ACHN (cell line): ENCODE results near the gene SLC43A3.

Experiments
- DNase-seq: peaks from one replicate; pipeline ENCODE4 v3.0.0-alpha.2; 2015
- in situ Hi-C: cut with HindIII; loops from 2 replicates; pipeline ENCODE4 v1.10.0; 2017; ENCODE audit warnings: low sequenced_read_pairs, low pct_ligation_motif_present, low pct_unique_long_range_greater_than_20kb

Gene SLC43A3

GRCh38 chr11:57434640-57435546 is 8.0 kb upstream of the SLC43A3 start:
- peak; percentile 54 for DNase-seq
- in situ Hi-C loops: no loop called here

- peak; percentile 10 for DNase-seq
- in situ Hi-C loops: no loop called here
Observed at GRCh38 chr11:57432714-57433163, 5.8 kb upstream of the SLC43A3 start.

- DNase-seq: no peak
- in situ Hi-C loops: no loop called here
Observed at GRCh38 chr11:57432149-57432561, 5.2 kb upstream of the SLC43A3 start.

- no peak for DNase-seq
- in situ Hi-C loops: no loop called here
Observed at GRCh38 chr11:57430952-57431351, 4.0 kb upstream of the SLC43A3 start.

GRCh38 chr11:57429946-57430345 is 3.0 kb upstream of the SLC43A3 start:
- in situ Hi-C loops: no loop called here
- DNase-seq: no peak

GRCh38 chr11:57428643-57429042 is 1.7 kb upstream of the SLC43A3 start:
- no peak for DNase-seq
- in situ Hi-C loops: no loop called here

GRCh38 chr11:57427727-57428082 is 784 bp upstream of the SLC43A3 start:
- DNase-seq: no peak
- in situ Hi-C loops: no loop called here

- no peak for DNase-seq
- in situ Hi-C loops: no loop called here
Observed at GRCh38 chr11:57426439-57426928, 437 bp downstream of the SLC43A3 start.

GRCh38 chr11:57425565-57426438 is 1.1 kb downstream of the SLC43A3 start:
- in situ Hi-C loops: no loop called here

GRCh38 chr11:57424792-57425564 is 1.9 kb downstream of the SLC43A3 start:
- peak; percentile 82 for DNase-seq
- in situ Hi-C loops: no loop called here

More at GRCh38 chr11:57425565-57426438, 1.1 kb downstream of the SLC43A3 start:
- no peak for DNase-seq

- no peak for DNase-seq
- in situ Hi-C loops: no loop called here
Observed at GRCh38 chr11:57424137-57424791, 2.7 kb downstream of the SLC43A3 start.

- in situ Hi-C loops: no loop called here
- no peak for DNase-seq
Observed at GRCh38 chr11:57422669-57423068, 4.3 kb downstream of the SLC43A3 start.

GRCh38 chr11:57421805-57422204 is 5.1 kb downstream of the SLC43A3 start:
- DNase-seq: no peak
- in situ Hi-C loops: no loop called here

GRCh38 chr11:57421066-57421465 is 5.9 kb downstream of the SLC43A3 start:
- DNase-seq: no peak
- in situ Hi-C loops: no loop called here

GRCh38 chr11:57419146-57419545 is 7.8 kb downstream of the SLC43A3 start:
- in situ Hi-C loops: no loop called here

GRCh38 chr11:57418131-57418530 is 8.8 kb downstream of the SLC43A3 start:
- in situ Hi-C loops: no loop called here
- no peak for DNase-seq

More at GRCh38 chr11:57419146-57419545, 7.8 kb downstream of the SLC43A3 start:
- no peak for DNase-seq

- DNase-seq: no peak
- in situ Hi-C loops: no loop called here
Observed at GRCh38 chr11:57417056-57417455, 9.9 kb downstream of the SLC43A3 start.

- in situ Hi-C loops: no loop called here
- no peak for DNase-seq
Observed at GRCh38 chr11:57416436-57416835, 10.5 kb downstream of the SLC43A3 start.
